Fibroblast of peridontal ligament (primary cell): Measurements from ENCODE around the gene MED25.
"Not testable (repeated sequence)": the region's sequence is repeated elsewhere in the genome, so short reads cannot be mapped to it uniquely, and the experiment has no call there.

Experiments used
- DNase-seq: peaks from one replicate; pipeline ENCODE4 v3.0.0-alpha.2; 2010; ENCODE audit errors: extremely low read depth

MED25 gene

GRCh38 chr19:49816590-49816989 is 1.5 kb upstream of the MED25 start:
- no peak for DNase-seq

DNA sequence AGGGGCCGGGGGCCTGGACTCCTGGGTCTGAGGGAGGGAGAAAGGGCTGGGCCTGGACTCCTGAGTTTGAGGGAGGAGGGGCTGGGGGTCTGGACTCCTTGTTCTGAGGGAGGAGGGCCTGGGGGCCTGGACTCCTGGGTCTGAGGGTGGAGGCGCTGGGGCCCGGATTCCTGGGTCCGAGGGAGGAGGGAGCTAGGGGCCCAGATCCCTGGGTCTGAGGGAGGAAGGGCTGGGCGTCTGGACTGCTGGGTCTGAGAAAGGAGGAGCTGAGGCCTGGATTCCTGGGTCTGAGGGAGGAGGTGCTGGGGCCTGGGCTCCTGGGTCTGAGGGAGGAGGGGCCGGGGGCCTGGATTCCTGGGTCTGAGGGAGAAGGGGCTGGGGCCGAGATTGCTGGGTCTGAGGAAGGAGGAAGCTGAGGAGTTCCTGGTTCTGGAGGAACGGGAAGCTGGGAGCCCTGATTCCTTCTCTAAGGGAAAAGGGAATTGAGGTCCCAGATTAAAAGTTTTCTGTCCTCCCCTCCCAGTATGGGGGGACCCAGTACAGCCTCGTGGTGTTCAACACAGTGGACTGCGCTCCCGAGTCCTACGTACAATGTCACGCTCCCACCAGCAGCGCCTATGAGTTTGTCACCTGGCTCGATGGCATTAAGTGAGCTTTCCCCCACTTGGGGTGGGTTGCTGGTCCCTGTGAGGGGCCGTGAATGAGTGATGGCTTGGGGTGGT is 721 bp downstream of the MED25 start:
- no peak for DNase-seq

DNA sequence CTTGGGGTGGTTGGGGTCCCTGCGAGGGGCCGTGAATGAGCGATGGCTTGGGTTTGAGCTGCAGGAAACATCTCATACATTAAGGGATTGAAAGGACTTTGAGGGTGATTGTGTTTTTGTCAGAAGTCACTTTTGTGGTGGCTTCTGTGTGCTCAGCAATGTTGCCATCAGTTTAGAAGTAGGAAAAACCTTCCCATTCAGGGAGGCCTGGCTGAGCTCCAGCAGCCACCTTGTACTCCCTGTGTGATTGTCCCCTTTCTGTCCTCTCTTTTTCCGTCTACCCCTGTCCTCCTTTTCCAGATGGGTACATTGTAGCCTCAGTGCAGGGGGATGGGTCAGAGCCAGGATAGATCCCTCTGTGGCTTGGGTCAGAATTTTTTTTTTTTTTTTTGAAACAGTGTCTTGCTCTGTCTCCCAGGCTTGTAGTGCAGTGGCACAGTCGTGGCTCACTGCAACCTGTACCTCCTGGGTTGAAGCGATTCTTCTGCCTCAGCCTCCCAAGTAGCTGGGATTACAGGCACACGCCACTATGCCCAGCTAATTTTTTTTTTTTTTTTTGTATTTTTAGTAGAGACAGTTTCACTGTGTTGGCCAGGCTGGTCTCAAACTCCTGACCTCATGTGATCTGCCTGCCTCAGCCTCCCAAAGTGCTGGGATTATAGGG is 1.5 kb downstream of the MED25 start:
- DNase-seq = not testable (repeated sequence)

- DNase-seq = no peak
These were observed 2.0 kb downstream of the MED25 start for GRCh38 chr19:49820125-49820524.

DNA sequence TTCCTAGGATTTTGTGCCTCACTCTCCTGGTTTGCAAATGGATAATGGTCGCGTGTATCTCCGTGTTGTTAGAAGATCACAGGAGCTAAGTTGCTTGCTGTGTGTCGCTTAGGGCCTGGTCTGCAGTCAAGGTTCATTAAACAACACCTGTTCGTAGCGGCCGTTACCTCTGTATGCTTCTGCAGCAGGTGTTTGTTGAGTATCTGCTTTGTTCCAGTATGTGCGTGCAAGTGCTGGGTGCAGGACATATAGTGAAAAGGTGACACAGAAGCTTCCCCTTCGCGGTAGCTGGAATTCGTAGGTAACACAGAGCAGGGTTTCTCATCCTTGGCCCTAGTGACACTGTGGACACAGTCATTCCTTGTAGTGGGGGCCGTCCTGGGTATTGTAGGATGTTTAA is 5.4 kb downstream of the MED25 start:
- DNase-seq = no peak

DNA sequence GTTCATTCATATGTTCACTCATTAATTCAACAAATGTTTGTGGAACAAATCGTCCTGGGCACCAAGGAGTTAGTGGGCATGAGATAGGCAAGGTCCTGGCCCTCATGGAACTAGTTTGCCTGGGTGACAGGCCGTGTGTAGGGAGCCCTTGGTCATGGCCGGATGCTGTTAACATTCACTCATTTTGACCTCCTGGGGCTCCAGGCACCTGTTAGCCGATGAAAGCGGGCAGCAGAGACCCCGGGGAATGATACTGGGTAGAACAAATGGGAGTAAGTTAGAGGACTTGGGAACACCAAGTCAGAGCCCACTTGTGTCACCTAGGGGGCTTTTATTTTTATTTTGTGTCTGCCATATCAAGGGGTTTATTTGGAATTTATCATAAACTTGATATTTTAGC is 6.6 kb downstream of the MED25 start:
- DNase-seq = no peak

DNA sequence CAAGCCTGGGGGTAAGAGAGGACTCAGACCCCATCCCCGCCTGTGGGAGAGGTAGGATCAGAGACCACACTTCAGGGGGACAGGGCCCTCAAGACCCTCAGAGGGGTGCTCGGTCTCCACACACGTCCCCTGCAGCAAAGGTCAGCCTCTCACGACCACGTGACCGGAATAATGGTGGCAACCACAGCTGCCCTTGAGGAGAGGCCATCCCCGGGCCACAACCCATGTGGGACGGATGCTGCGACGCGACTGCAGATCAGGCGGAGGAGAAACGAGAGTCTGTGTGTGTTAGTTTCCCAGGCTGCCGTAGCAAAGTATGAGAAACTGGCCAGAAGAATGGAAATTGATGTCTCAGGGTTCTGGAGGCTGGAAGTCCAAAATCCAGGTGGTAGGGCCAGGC is 8.9 kb downstream of the MED25 start:
- DNase-seq = no peak

DNA sequence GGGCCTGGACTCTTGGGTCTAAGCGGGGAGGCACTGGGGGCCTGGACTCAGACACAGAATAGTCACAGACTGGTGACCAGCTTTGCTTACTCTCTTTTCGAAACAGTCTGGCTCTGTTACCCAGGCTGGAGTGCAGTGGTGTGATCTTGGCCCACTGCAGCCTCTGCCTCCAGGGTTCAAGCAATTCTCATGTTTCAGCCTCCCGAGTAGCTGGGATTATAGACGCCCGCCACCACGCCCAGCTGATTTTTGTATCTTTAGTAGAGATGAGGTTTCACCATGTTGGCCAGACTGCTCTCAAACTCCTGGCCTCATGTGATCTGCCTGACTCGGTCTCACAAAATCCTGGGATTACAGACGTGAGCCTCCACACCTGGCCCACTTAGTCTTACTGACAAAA is 11.1 kb downstream of the MED25 start:
- DNase-seq = no peak

- DNase-seq = no peak
These were observed 11.6 kb downstream of the MED25 start for GRCh38 chr19:49829721-49830120.

- DNase-seq = no peak
These were observed 12.7 kb downstream of the MED25 start for GRCh38 chr19:49830766-49831165.

GRCh38 chr19:49831592-49831991 is 13.5 kb downstream of the MED25 start:
- DNase-seq = no peak

GRCh38 chr19:49832556-49832955 is 14.5 kb downstream of the MED25 start:
- DNase-seq = no peak

- no peak for DNase-seq
These were observed 15.5 kb downstream of the MED25 start for GRCh38 chr19:49833599-49833998.

- no peak for DNase-seq
These were observed 17.5 kb downstream of the MED25 start for GRCh38 chr19:49835562-49835961.

DNA sequence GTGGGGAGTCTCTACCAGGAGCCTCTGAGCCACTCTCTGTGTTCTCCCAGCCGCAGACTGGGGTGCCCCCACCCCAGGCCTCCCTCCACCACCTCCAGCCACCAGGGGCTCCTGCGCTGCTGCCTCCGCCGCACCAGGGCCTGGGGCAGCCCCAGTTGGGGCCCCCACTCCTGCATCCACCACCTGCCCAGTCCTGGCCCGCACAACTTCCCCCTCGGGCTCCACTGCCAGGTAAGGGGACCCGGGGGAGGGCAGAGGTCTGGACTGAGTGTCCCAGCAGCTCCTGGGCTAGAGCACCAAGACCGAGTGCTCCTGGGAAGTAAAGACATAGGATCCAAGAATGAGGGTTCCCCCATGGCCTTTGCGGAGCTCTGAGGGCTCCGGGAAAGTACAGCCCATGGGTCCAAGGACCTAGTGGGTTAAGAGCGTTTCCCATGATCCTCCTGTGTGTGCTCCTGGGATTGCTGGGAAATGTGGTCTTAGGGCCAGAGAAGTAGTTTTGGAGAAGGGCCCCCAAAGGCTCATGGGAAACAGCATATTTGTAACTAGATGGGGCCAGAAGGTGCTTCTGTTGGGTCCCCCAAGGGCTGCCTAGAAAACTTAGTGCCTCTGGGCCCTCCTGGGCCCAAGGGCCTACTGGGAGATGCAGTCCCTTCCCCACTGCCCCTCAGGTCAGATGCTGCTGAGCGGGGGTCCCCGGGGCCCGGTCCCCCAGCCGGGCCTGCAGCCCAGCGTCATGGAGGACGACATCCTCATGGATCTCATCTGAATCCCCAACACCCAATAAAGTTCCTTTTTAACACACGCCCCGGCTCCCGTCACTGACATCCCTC is 18.3 kb downstream of the MED25 start:
- DNase-seq = no peak

DNA sequence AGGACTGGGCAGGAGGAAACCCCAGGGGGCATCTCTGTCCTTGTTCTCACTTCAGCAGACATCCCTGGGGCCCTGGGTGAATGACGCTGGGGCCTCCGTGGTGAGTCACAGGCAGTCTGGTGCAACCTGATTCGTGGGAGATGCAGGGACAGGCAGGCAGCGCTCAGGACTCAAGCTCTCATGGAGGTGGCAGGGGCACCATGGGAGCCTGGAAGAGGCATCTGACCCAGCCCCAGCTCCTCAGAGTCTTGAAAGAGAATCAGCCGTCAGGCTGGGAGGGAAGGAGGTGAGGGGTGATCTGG is 18.9 kb downstream of the MED25 start:
- DNase-seq = no peak

- DNase-seq = no peak
These were observed 19.3 kb downstream of the MED25 start for GRCh38 chr19:49837425-49837824.

- no peak for DNase-seq
These were observed 20.9 kb downstream of the MED25 start for GRCh38 chr19:49838885-49839588.

DNA sequence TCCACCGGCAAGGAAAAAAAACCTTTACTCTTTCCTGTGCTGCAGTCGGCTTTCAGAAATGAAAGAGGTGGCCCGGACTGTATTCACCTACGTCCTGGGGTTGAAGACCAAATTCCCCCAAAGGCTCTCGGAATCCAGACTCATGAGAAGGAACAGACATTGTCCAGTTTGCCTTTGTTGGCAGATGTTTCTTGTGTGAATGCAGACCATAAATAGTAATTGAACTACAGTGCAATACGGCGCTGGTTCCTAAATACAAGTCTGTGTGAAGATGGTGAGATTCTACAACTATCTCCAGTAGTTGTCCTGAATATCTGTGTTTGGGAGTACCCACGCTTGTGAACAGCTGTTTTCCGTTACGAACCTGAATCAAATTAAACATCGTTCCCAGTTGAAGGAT is 21.6 kb downstream of the MED25 start:
- no peak for DNase-seq

- no peak for DNase-seq
These were observed 22.2 kb downstream of the MED25 start for GRCh38 chr19:49840321-49840720.

GRCh38 chr19:49840736-49841249 is 22.7 kb downstream of the MED25 start:
- DNase-seq = no peak

- no peak for DNase-seq
These were observed 25.2 kb downstream of the MED25 start for GRCh38 chr19:49843265-49843664.
